T-cell (primary cell): Measurements from ENCODE around the gene COL19A1. TPM values are rescaled to one million over a fixed set of nuclear protein-coding genes. Genes with fewer than 3 reads are reported as not detected.

Source experiments
- ATAC-seq, 4 experiments: fragments of 200-7000 bp in 3 of 4; fragments of 150-1000 bp in 1 of 4; cut with Tn5 transposase; replicated peaks in 1 of 4; 1 replicate in 3 of 4; 2 replicates in 1 of 4; pipeline ENCODE4 v1.10.0; 2021; ENCODE audit warnings: moderate library complexity in 3 of 4, mild to moderate bottlenecking in 2 of 4, moderate number of reproducible peaks in 1 of 4
- CTCF ChIA-PET, 2 donors: fragments of 300-600 bp; sonication (Branson Sonifier 250); formaldehyde crosslinking; loops; one replicate each; lab custom pipeline; 2022; ENCODE audit warnings: antibody characterized with exemption in 2 of 2; lab: Charles Lee
- POLR2A ChIA-PET, 2 donors: fragments of 300-600 bp; sonication (Branson Sonifier 250); formaldehyde crosslinking; loops; one replicate each; lab custom pipeline; 2022; ENCODE audit warnings: antibody characterized with exemption in 2 of 2; lab: Charles Lee
- DNase-seq, 35 experiments: peaks; one replicate each; pipeline versions ENCODE4 v3.0.0 to v3.0.0-alpha.2; 2013 to 2023
- H3K27ac ChIP-seq: one replicate; pipeline ENCODE4 v1.5.1; 2013; ENCODE audit warnings: low read length
- H3K27me3 ChIP-seq, 2 experiments: replicated peaks in 1 of 2; 1 replicate in 1 of 2; 2 replicates in 1 of 2; pipeline versions ENCODE4 v1.6.1 to v1.7.0; 2013; ENCODE audit warnings: low read length in 1 of 2, mixed read lengths in 1 of 2; ENCODE audit not compliant: control insufficient read depth in 2 of 2, insufficient read depth in 2 of 2; ENCODE audit errors: extremely low read depth in 1 of 2
- H3K36me3 ChIP-seq, 2 donors: 1 replicate in 1 of 2; 2 replicates in 1 of 2; pipeline versions ENCODE4 v1.6.1 to v1.7.0; 2013; ENCODE audit warnings: low read length in 1 of 2; ENCODE audit not compliant: control insufficient read depth in 2 of 2, insufficient read depth in 1 of 2; ENCODE audit errors: extremely low read depth in 1 of 2
- H3K4me1 ChIP-seq, 2 experiments: 1 replicate in 1 of 2; 2 replicates in 1 of 2; pipeline versions ENCODE4 v1.6.1 to v1.7.0; 2013; ENCODE audit warnings: low read length in 2 of 2, mixed read lengths in 1 of 2; ENCODE audit not compliant: insufficient read depth in 2 of 2, control insufficient read depth in 1 of 2; ENCODE audit errors: extremely low read depth in 1 of 2
- H3K4me3 ChIP-seq, 2 donors: 1 replicate in 1 of 2; 2 replicates in 1 of 2; pipeline versions ENCODE4 v1.5.1 to v1.7.0; 2013; ENCODE audit warnings: mild to moderate bottlenecking in 2 of 2, low read length in 1 of 2, moderate library complexity in 1 of 2; ENCODE audit not compliant: control insufficient read depth in 1 of 2; ENCODE audit errors: extremely low read depth in 1 of 2
- H3K9me3 ChIP-seq: 2 replicates; pipeline ENCODE4 v1.7.0; 2013
- H3K27ac Mint-ChIP-seq, 2 donors: one replicate each; pipeline ENCODE4 v1.8.0; 2020 to 2021; ENCODE audit warnings: mild to moderate bottlenecking in 2 of 2, mixed read lengths in 2 of 2
- H3K27me3 Mint-ChIP-seq, 2 donors: one replicate each; pipeline ENCODE4 v1.8.0; 2021 to 2022; ENCODE audit warnings: mixed read lengths in 2 of 2
- H3K36me3 Mint-ChIP-seq: one replicate; pipeline ENCODE4 v1.8.0; 2021; ENCODE audit warnings: mixed read lengths
- H3K4me1 Mint-ChIP-seq, 3 donors: one replicate each; pipeline ENCODE4 v1.8.0; 2020 to 2022; ENCODE audit warnings: mixed read lengths in 3 of 3, mild to moderate bottlenecking in 1 of 3
- H3K4me3 Mint-ChIP-seq, 3 donors: one replicate each; pipeline ENCODE4 v1.8.0; 2020 to 2022; ENCODE audit warnings: mild to moderate bottlenecking in 3 of 3, mixed read lengths in 3 of 3, moderate library complexity in 3 of 3
- H3K9me3 Mint-ChIP-seq, 3 donors: one replicate each; pipeline ENCODE4 v1.8.0; 2020 to 2022; ENCODE audit warnings: mixed read lengths in 3 of 3
- WGBS: methylation state at CpG from one replicate; pipeline ENCODE4 v1.1.5; 2013; ENCODE audit warnings: missing lambda C conversion rate; ENCODE audit not compliant: insufficient coverage; 5-methylcytosine and 5-hydroxymethylcytosine counted together
- total RNA-seq, 35 experiments: library from RNA in 6 of 35; stranded (reverse) in 6 of 35; fragments of 120-200 nt in 1 of 35; gene quantifications; one replicate each; pipeline versions ENCODE4 v1.2.1 to v1.2.4 and lab custom pipeline; 2013 to 2026

Gene COL19A1
- total RNA-seq, 5 donors from 2014 or later (not counting 1 experiment from before 2014, with no cell fraction given): 0.42 to 2.3 (median 0.55) TPM

- Histone ChIP-seq H3K9me3 (no peaks in the 10 kb centered on the region), H3K27me3 (peaks cover 0 to 5% of the 10 kb centered on the region in 2 experiments), H3K36me3 (no peaks in the 10 kb centered on the region), H3K4me1 (no peaks in the 10 kb centered on the region), H3K27ac (no peak overlapping the region), H3K4me3 (no peak overlapping the region)
- POLR2A ChIA-PET: no interaction called here
- Mint-ChIP-seq H3K27ac (no peak overlapping the region), H3K36me3 (no peaks in the 10 kb centered on the region), H3K4me1 (no peaks in the 10 kb centered on the region), H3K4me3 (no peak overlapping the region), H3K9me3 (no peaks in the 10 kb centered on the region), H3K27me3 (peaks cover 8 to 15% of the 10 kb centered on the region in 2 donors)
- CTCF ChIA-PET: no interaction called here
- 66% methylated on average over 5 of the region's 7 CpGs for WGBS
- DNase-seq (no peak), ATAC-seq (no peak)
Observed at GRCh38 chr6:70234561-70235236, 368.3 kb downstream of the COL19A1 start.

- no CpG with 5 or more reads among the region's 3 CpGs for WGBS
- H3K4me1 ChIP-seq: no peaks in the 10 kb centered on the region
- no peaks in the 10 kb centered on the region for H3K36me3 Mint-ChIP-seq
Observed at GRCh38 chr6:70236343-70236742, 370.0 kb downstream of the COL19A1 start.

DNA sequence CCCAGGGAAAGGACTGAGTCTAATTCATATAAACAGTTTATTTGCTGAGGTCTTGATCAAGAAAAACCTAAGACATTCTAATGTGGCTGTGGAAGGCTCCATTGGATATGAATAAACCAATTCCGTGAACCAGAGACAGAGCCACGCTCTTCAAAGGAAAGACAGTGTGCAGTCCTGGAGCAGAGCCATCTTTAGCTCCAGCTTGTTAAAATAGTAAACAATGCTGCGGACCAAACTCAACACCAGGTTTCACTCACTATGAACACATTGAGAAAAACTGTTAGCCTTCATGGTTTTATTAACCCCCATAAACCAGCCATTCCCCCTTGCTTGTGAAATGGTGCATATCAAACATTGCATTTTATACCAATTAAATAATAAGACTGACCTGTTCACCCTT, 374.7 kb downstream of the COL19A1 start:
- POLR2A ChIA-PET: no interaction called here
- H3K36me3 ChIP-seq: no peaks in the 10 kb centered on the region
- no peak overlapping the region for H3K4me3 ChIP-seq
- H3K9me3 ChIP-seq: no peaks in the 10 kb centered on the region
- CTCF ChIA-PET: interaction anchor here in 1 of 2 donors (1.0 kb wide), 1 partner anchor 52 kb away, joined by 3 read pairs; no protein-coding TSS in a partner anchor
- Mint-ChIP-seq H3K9me3 (no peaks in the 10 kb centered on the region), H3K36me3 (no peaks in the 10 kb centered on the region), H3K27me3 (peaks cover 8 to 15% of the 10 kb centered on the region in 2 donors), H3K4me1 (no peaks in the 10 kb centered on the region), H3K27ac (no peak overlapping the region), H3K4me3 (no peak overlapping the region)
- 91% methylated on average over 3 of the region's 3 CpGs for WGBS
- H3K4me1 ChIP-seq: no peaks in the 10 kb centered on the region
- no peak for DNase-seq
- no peaks in the 10 kb centered on the region for H3K27me3 ChIP-seq
- ATAC-seq: no peak
- H3K27ac ChIP-seq: no peak overlapping the region

More at GRCh38 chr6:70236343-70236742, 370.0 kb downstream of the COL19A1 start:
- no peak overlapping the region for H3K4me3 ChIP-seq
- Mint-ChIP-seq H3K27me3 (peaks cover 8 to 11% of the 10 kb centered on the region in 2 donors), H3K4me1 (no peaks in the 10 kb centered on the region), H3K27ac (no peak overlapping the region), H3K4me3 (no peak overlapping the region), H3K9me3 (no peaks in the 10 kb centered on the region)
- CTCF ChIA-PET: interaction anchor here (0.6 kb wide), 2 partner anchors 125 to 615 kb away, joined by 3 to 4 read pairs; no protein-coding TSS in a partner anchor
- POLR2A ChIA-PET: no interaction called here
- H3K36me3 ChIP-seq: no peaks in the 10 kb centered on the region
- DNase-seq (no peak), ATAC-seq (no peak)
- no peak overlapping the region for H3K27ac ChIP-seq
- no peaks in the 10 kb centered on the region for H3K9me3 ChIP-seq
- H3K27me3 ChIP-seq: peaks cover 0 to 3% of the 10 kb centered on the region in 2 experiments

DNA sequence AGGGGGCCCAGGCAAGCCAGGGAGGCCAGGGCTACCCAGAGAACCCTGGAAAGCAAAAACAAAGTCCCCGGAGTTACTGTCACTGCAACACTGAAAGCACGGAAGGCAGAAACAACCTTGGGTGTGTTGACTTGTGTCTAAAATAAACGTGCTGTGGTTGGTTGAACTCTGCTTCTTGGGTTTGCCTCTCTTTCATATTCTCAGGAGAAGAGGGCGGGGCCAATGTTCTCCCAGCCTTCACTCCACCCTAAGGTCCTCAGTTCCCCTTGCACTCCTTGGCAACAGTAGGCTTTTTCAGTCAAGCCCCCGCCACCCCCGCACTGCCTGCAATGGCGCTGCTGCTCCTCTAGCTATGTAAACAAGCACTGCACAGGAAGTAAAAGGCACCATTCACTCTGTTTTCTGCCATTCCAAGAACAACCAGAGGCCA, 375.6 kb downstream of the COL19A1 start:
- 80% methylated on average over 6 of the region's 7 CpGs for WGBS
- Histone ChIP-seq H3K36me3 (no peaks in the 10 kb centered on the region), H3K27ac (no peak overlapping the region), H3K9me3 (no peaks in the 10 kb centered on the region), H3K4me3 (no peak overlapping the region), H3K27me3 (no peaks in the 10 kb centered on the region), H3K4me1 (no peaks in the 10 kb centered on the region)
- no peak overlapping the region for H3K27ac Mint-ChIP-seq
- H3K36me3 Mint-ChIP-seq: no peaks in the 10 kb centered on the region
- H3K9me3 Mint-ChIP-seq: no peaks in the 10 kb centered on the region
- H3K27me3 Mint-ChIP-seq: peaks cover 8 to 14% of the 10 kb centered on the region in 2 donors
- H3K4me3 Mint-ChIP-seq: no peak overlapping the region
- ChIA-PET POLR2A (no interaction called here), CTCF (interaction anchor here in 1 of 2 donors (0.6 kb wide), 1 partner anchor 931 kb away, joined by 3 read pairs; no protein-coding TSS in a partner anchor)
- ATAC-seq (no peak), DNase-seq (no peak)
- no peaks in the 10 kb centered on the region for H3K4me1 Mint-ChIP-seq

- H3K4me1 ChIP-seq: no peaks in the 10 kb centered on the region
- ATAC-seq: no peak
- no peaks in the 10 kb centered on the region for H3K4me1 Mint-ChIP-seq
- ChIA-PET POLR2A (no interaction called here), CTCF (no interaction called here)
- no CpG with 5 or more reads among the region's 7 CpGs for WGBS
- no peaks in the 10 kb centered on the region for H3K9me3 Mint-ChIP-seq
- H3K4me3 Mint-ChIP-seq: no peak overlapping the region
- no peak overlapping the region for H3K27ac Mint-ChIP-seq
- peaks cover 0 to 13% of the 10 kb centered on the region in 2 donors for H3K27me3 Mint-ChIP-seq
- H3K9me3 ChIP-seq: no peaks in the 10 kb centered on the region
- no peaks in the 10 kb centered on the region for H3K36me3 ChIP-seq
- H3K4me3 ChIP-seq: no peak overlapping the region
- H3K27me3 ChIP-seq: peaks cover 0 to 3% of the 10 kb centered on the region in 2 experiments
- H3K27ac ChIP-seq: no peak overlapping the region
- H3K36me3 Mint-ChIP-seq: no peaks in the 10 kb centered on the region
- no peak for DNase-seq
Observed at GRCh38 chr6:70246118-70246517, 379.8 kb downstream of the COL19A1 start.

GRCh38 chr6:70252604-70253003, 386.2 kb downstream of the COL19A1 start:
- Mint-ChIP-seq H3K9me3 (no peaks in the 10 kb centered on the region), H3K27me3 (peaks cover 0 to 7% of the 10 kb centered on the region in 2 donors), H3K4me3 (no peak overlapping the region), H3K27ac (no peak overlapping the region), H3K36me3 (no peaks in the 10 kb centered on the region), H3K4me1 (no peaks in the 10 kb centered on the region)
- Histone ChIP-seq H3K9me3 (no peaks in the 10 kb centered on the region), H3K36me3 (no peaks in the 10 kb centered on the region), H3K27me3 (peaks cover 0 to 3% of the 10 kb centered on the region in 2 experiments), H3K4me1 (no peaks in the 10 kb centered on the region), H3K27ac (no peak overlapping the region), H3K4me3 (no peak overlapping the region)
- ChIA-PET CTCF (no interaction called here), POLR2A (no interaction called here)
- ATAC-seq (no peak), DNase-seq (no peak)
- 86% methylated on average over 2 of the region's 2 CpGs for WGBS
